BJ (cell line): ENCODE results near the gene ABCA8. TPM values are rescaled to one million over a fixed set of nuclear protein-coding genes. Genes with fewer than 3 reads are reported as not detected.

Experiments
- CTCF ChIA-PET: fragments of 350-600 bp; formaldehyde crosslinking; extraction: SDS; loops from one replicate; lab custom pipeline; 2021; ENCODE audit warnings: antibody characterized with exemption, inconsistent platforms; lab: Yijun Ruan, JAX
- POLR2A ChIA-PET: fragments of 300-600 bp; sonication (Branson Sonifier 250); formaldehyde crosslinking; extraction: SDS; loops from one replicate; lab custom pipeline; 2021; ENCODE audit warnings: antibody characterized with exemption; lab: Charles Lee
- DNase-seq: peaks from one replicate; pipeline ENCODE4 v3.0.0-alpha.2; 2011; ENCODE audit warnings: low read depth
- H3K27me3 ChIP-seq: 2 replicates; pipeline ENCODE4 v1.6.0; 2011; ENCODE audit warnings: low read length; ENCODE audit not compliant: control insufficient read depth, insufficient read depth
- H3K36me3 ChIP-seq: 2 replicates; pipeline ENCODE4 v1.5.1; 2011; ENCODE audit warnings: low read length; ENCODE audit not compliant: control insufficient read depth, insufficient read depth
- H3K4me3 ChIP-seq: 2 replicates; pipeline ENCODE4 v1.5.1; 2011; ENCODE audit warnings: low read depth, mild to moderate bottlenecking, control low read depth, low read length
- polyA plus RNA-seq: library from polyadenylated mRNA; depleted of rRNA; stranded (reverse); fragments of >200 nt; gene quantifications from 2 replicates; pipeline ENCODE4 v1.2.3, GENCODE V29; 2011
- TF ChIP-seq, protein P1 (sequence below): IDR thresholded peaks from 2 replicates; pipeline ENCODE4 v1.5.1; 2011; ENCODE audit warnings: low read depth, mild to moderate bottlenecking, control low read depth, inconsistent platforms, low read length, moderate library complexity; ENCODE audit not compliant: insufficient read depth

ABCA8 gene
- polyA plus RNA-seq, 1 experiment, result 0.27 TPM

DNA sequence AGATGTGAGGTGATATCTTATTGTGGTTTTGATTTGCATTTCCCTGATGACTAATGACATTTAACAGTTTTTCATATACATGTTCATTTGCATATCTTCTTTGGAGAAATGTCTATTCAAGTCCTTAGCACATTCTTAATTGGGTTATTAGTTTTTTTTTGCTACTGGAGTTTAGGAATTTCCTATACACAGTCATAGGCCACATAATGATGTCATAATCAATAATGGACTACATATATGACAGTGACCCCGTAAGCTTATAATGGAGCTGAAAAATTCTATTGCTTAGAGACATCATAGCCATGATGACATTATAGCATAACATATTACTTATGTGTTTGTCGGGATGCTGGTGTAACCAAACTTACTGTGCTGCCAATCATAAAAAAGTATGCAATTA, 83.7 kb downstream of the ABCA8 start:
- no peaks in the 10 kb centered on the region for H3K36me3 ChIP-seq
- DNase-seq, result no peak
- ChIA-PET CTCF (no interaction called here), POLR2A (no interaction called here)
- TF ChIP-seq, protein P1, sequence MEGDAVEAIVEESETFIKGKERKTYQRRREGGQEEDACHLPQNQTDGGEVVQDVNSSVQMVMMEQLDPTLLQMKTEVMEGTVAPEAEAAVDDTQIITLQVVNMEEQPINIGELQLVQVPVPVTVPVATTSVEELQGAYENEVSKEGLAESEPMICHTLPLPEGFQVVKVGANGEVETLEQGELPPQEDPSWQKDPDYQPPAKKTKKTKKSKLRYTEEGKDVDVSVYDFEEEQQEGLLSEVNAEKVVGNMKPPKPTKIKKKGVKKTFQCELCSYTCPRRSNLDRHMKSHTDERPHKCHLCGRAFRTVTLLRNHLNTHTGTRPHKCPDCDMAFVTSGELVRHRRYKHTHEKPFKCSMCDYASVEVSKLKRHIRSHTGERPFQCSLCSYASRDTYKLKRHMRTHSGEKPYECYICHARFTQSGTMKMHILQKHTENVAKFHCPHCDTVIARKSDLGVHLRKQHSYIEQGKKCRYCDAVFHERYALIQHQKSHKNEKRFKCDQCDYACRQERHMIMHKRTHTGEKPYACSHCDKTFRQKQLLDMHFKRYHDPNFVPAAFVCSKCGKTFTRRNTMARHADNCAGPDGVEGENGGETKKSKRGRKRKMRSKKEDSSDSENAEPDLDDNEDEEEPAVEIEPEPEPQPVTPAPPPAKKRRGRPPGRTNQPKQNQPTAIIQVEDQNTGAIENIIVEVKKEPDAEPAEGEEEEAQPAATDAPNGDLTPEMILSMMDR, result no peak
- H3K4me3 ChIP-seq, result no peak overlapping the region
- no peaks in the 10 kb centered on the region for H3K27me3 ChIP-seq

DNA sequence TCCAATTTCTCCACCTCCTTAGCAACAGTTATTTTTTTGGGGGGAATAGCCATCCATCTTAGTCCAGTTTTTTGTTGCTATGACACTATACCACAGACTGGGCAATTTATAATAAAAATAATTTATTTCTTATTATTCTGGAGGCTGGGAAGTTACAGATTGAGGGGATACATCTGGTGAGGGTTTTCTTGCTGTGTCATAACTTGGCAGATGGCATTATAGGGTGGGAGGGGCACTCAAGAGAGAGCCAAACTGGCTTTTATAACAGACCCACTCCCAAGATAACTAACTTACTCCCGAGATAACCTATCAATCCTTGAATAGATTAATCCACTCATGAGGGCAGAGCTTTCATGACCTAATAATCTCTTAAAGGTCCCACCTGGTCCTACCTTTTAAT, 84.2 kb downstream of the ABCA8 start:
- no peaks in the 10 kb centered on the region for H3K27me3 ChIP-seq
- no peaks in the 10 kb centered on the region for H3K36me3 ChIP-seq
- TF ChIP-seq, protein P1, result no peak
- no peak for DNase-seq
- CTCF ChIA-PET, result no interaction called here
- H3K4me3 ChIP-seq, result no peak overlapping the region
- POLR2A ChIA-PET, result no interaction called here

DNA sequence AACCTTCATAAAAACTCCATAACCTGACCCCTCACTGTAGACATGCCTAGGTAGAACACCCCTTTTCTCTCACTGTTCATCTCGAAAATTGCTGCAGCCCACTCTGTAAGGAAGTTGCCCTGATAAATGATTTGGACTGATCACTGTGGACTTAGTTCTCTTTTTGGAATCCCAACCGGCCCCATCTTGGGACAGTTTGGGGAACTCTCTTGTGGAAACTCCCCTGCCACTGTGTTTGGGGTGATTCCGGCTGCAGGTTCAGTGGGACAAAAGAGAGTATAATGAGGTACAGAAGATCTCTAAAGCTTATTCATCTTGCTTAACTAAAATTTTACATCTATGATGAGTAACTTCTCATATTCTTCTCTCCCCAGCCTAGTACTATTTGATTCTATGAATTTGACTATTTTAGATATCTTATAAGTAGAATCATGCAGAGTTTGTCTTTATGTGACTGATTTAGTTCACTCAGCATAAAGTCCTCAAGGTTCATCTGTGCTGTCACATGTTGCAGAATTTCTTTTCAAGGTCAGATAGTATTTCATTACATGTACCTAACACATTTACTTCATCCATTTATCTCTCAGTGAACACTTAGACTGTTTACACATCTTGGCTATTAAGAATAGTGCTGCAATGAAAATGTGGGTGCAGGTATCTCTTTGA, 84.9 kb downstream of the ABCA8 start:
- ChIA-PET POLR2A (no interaction called here), CTCF (no interaction called here)
- Histone ChIP-seq H3K27me3 (no peaks in the 10 kb centered on the region), H3K36me3 (no peaks in the 10 kb centered on the region), H3K4me3 (no peak overlapping the region)
- DNase-seq, result no peak
- TF ChIP-seq, protein P1, result no peak

- CTCF ChIA-PET, result no interaction called here
- POLR2A ChIA-PET, result no interaction called here
Observed at GRCh38 chr17:68868708-68869107, 86.5 kb downstream of the ABCA8 start.

DNA sequence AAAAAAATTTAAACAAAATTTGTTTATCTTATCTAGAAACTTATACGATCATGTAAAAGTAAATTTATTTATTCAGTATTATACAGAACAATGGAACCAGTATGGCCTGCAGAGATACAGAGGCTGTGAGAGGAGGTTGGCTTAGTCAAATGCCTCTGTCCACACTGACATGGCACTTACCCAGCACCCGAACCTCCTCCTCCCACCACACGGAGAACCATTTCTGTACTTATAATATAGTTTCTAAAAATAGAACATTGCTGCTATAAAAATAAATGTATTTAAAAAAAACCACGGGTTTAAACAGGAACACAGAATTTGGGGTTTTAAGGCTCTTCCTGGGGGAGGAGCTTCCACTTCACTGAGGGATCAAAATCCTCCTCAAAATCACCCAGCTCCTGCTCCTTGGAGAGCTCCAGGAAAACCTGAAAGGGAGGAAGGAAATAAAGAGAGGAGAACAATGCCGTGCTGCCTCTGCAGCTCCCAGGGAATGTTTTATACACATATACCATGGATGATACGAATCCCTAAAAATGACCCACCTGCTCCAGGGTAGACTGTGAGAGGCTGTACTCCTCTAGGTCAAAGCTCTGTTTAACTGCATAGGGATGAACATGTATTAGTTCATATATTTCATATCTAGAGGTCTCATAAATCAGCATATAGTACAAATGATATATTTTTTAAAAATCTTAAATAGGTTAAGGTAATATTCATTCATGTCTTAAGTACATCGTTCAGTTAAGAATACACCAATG, 87.3 kb downstream of the ABCA8 start:
- TF ChIP-seq, protein P1, result no peak
- no peaks in the 10 kb centered on the region for H3K36me3 ChIP-seq
- no peak for DNase-seq
- no peaks in the 10 kb centered on the region for H3K27me3 ChIP-seq
- H3K4me3 ChIP-seq, result no peak overlapping the region
- CTCF ChIA-PET, result no interaction called here
- POLR2A ChIA-PET, result no interaction called here

More at GRCh38 chr17:68868708-68869107, 86.5 kb downstream of the ABCA8 start:
- Histone ChIP-seq H3K36me3 (no peaks in the 10 kb centered on the region), H3K4me3 (no peak overlapping the region), H3K27me3 (no peaks in the 10 kb centered on the region)
- DNase-seq, result no peak
- TF ChIP-seq, protein P1, result no peak
